Jurkat, Clone E6-1 (cell line): ENCODE data around the gene LCN6.

Experiments
- DNase-seq: peaks from one replicate; pipeline ENCODE4 v3.0.0-alpha.2; 2011; ENCODE audit warnings: low read depth, low spot score
- H3K4me3 ChIP-seq: 2 replicates; pipeline ENCODE4 v1.5.1; 2011; ENCODE audit warnings: mild to moderate bottlenecking, low read length, control low read depth, moderate library complexity

Gene LCN6

GRCh38 chr9:136748666-136749611, 614 bp upstream of the LCN6 start:
- H3K4me3 ChIP-seq, result no peak overlapping the region
- no peak for DNase-seq

GRCh38 chr9:136747161-136748060, 914 bp downstream of the LCN6 start:
- no peak overlapping the region for H3K4me3 ChIP-seq
- no peak for DNase-seq

- H3K4me3 ChIP-seq, result no peak overlapping the region
- no peak for DNase-seq
Observed at GRCh38 chr9:136746621-136747020, 1.7 kb downstream of the LCN6 start.

- DNase-seq, result no peak
Observed at GRCh38 chr9:136746155-136746490, 2.2 kb downstream of the LCN6 start.

GRCh38 chr9:136745389-136746154, 2.8 kb downstream of the LCN6 start:
- DNase-seq, result no peak

More at GRCh38 chr9:136746155-136746490, 2.2 kb downstream of the LCN6 start:
- H3K4me3 ChIP-seq, result no peak overlapping the region

GRCh38 chr9:136744773-136745172, 3.6 kb downstream of the LCN6 start:
- DNase-seq, result no peak
- no peak overlapping the region for H3K4me3 ChIP-seq

More at GRCh38 chr9:136745389-136746154, 2.8 kb downstream of the LCN6 start:
- no peak overlapping the region for H3K4me3 ChIP-seq

- no peak for DNase-seq
Observed at GRCh38 chr9:136743639-136744211, 4.6 kb downstream of the LCN6 start.

GRCh38 chr9:136742591-136743391, 5.5 kb downstream of the LCN6 start, which contains the start of gene LCN10:
TSS of gene LCN10 (minus strand) at chr9:136742940. CDS start at chr9:136742903, 37 bp downstream.
- no peak within 1 kb of the TSS for H3K4me3 ChIP-seq
- DNase-seq, result no peak

More at GRCh38 chr9:136743639-136744211, 4.6 kb downstream of the LCN6 start:
- no peak overlapping the region for H3K4me3 ChIP-seq

GRCh38 chr9:136741883-136742571, 6.3 kb downstream of the LCN6 start:
- no peak overlapping the region for H3K4me3 ChIP-seq
- DNase-seq, result no peak

GRCh38 chr9:136740971-136741882, 7.1 kb downstream of the LCN6 start:
- DNase-seq, result no peak
- H3K4me3 ChIP-seq, result no peak overlapping the region

GRCh38 chr9:136740491-136740890, 7.8 kb downstream of the LCN6 start:
- no peak overlapping the region for H3K4me3 ChIP-seq
- DNase-seq, result no peak

GRCh38 chr9:136740069-136740468, 8.3 kb downstream of the LCN6 start:
- no peak overlapping the region for H3K4me3 ChIP-seq
- no peak for DNase-seq

- no peak for DNase-seq
- H3K4me3 ChIP-seq, result no peak overlapping the region
Observed at GRCh38 chr9:136739509-136739908, 8.8 kb downstream of the LCN6 start.

GRCh38 chr9:136738960-136739359, 9.4 kb downstream of the LCN6 start:
- H3K4me3 ChIP-seq, result no peak overlapping the region
- no peak for DNase-seq

- no peak overlapping the region for H3K4me3 ChIP-seq
- no peak for DNase-seq
Observed at GRCh38 chr9:136735812-136736480, 12.4 kb downstream of the LCN6 start.
